CD4-positive, alpha-beta T cell treated with Interleukin-17A for 1 hour (primary cell): ENCODE data around the gene SMAD5.

Experiments
- DNase-seq: peaks from one replicate; pipeline ENCODE4 v3.0.0-alpha.2; 2020

The SMAD5 gene

DNA sequence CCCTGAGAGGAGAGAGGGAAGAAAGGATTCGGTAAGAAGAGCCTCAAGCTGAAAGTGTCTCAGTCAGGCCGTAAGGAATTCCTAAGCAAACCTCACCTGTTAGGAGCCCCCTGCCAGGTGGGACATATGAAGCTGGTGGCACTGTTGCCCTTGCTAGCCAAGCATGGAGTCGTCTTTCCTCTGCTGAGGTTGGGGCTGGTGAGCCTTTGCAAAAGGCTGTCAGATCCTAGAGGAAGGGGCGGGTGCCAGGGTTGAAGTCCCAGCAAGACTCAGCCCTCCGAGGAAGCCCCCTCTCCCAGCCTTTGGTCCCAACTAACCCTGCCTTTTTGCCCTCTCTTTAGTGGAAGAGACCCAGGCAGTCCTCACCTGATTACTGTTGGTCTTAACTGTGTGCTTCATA, 65.8 kb downstream of the SMAD5 start:
- DNase-seq: no peak

DNA sequence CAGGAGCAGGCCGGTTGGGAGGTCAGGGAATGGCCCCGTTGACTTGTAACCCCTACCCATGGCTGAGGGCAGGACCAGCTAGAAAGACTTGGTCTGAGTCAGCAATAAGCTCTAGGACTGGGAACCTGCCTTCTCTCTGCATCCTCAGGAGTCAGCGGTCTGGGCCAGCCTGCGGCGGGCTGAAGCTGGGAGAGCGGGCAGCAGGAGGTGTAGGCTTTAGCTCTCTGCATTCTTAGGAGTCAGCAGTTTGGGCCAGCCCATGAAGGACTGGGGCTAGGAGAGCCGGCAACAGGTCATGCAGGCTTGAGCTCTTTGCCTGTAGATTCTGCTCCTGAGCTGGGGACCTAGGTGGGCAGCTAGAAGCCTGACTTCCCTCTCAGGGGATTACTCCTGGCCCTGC, 66.8 kb downstream of the SMAD5 start:
- DNase-seq: no peak

DNA sequence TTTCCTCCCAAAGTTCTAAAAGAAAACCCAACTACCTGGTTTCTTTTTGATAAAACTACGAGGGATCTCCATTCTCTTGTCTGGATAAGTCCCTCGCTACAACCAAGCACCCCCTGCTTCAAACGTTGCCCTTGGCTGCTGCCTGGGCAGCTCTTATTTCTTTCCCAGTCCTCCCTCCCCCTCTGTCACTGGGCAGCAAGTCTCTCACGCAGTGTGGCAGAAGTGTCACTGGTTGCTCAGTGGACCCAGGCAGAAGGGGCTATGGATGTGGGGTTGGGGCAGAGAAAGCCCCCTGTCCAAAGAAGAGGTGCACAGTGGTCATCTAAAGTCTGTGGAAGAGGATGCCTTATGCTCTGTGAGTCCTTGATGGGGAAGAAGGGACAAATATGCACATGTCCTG, 67.5 kb downstream of the SMAD5 start:
- DNase-seq: no peak

DNA sequence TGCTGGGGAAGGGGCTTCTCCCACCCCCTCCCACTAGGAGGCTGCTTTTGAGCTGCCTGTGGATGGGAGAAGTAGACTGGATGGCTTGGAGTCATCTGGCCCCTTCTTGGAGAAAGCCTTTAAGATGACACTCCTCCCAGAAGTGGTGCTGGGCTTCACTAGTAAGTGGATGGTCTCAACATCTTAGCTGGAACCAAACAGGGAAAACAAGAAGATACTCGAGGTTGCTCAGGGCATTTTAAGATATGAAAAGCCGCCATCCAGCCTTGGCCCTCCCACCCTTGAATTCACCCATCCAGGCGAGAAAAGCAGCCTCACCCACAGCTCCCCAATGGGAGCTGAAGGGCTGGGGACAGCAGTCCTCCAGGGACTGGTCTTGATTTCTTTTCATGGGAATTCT, 68.1 kb downstream of the SMAD5 start:
- DNase-seq: no peak

DNA sequence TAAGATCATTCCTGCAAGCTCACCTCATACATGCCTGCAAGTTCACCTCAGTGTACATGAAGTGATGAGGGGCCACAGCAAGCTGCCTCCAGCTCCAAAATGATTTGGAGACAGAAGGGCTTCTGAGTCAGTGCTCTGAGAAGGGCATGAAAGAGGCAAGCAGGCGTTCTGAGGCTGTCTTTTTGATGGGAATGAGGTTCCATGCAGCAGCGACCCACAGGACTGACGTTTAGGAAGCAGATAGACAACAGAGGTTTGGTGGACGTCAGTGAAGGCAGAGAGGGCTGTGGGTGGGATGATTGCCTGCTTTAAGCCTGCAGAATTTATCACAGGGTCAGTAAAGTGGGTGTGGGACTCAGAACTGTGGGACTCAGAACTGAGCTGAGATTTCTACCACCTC, 69.2 kb downstream of the SMAD5 start:
- no peak for DNase-seq

DNA sequence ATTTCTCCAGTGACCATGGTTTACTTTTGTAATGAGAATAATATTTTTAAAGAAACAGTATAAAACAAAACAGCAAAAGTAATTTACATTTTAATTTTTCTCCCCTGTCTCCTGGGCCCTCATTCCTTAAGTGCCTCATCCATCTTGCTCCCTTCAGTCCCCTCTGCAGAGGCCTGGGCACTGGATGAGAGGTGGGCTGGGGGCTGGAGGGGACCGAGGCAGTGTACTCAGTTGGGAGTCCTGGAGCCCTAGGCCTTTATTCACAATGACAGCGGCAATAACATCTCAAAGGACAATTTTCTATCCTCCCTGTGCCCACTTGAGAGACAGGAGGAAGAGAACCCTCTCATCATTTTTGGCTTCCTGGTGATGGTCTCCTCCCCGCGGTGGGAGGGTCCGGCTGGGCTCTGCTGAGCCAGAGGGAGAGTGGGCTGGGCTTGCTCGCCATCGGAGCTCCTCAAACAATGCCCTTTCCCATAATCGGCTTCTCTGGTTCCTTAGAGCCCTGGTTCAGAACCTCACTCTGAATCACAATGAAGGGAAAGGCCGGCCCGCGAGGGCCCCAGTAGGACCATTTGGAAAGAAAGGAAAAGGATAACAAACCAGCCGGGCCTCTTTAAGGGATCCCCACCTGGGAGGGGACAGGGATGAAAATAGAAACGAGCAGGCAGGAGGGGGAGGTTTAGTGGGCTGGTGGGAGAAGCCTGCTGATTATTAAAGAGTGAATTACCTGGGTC, 70.0 kb downstream of the SMAD5 start:
- no peak for DNase-seq

DNA sequence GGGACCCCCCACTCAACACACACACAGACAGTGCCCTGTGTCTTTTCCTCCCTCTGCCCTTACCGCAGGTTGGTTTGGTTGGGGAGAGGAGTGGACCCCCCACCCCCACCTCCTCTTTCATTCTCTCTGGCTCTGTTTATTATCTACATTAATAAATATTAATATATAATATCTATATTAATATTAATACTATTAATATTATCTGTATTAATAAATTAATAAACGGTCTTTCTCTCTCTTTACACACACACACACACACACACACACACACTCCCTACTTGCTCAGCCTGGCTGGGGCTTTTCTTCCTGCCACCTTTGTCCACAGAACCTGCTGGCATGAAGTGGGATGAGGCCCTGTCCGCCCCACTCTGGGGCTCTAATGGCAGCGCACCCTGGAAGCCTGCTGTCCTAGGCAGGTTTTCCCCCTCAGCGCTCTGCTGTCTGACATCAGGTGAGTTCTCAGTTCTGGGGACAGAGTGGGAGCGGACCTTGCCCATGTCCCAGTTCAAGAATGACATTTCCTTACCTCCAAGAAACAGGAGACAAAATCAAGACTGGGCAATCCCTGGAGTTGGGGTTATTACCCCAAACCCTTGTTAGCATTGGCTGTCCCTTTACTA, 70.8 kb downstream of the SMAD5 start:
- DNase-seq: no peak

DNA sequence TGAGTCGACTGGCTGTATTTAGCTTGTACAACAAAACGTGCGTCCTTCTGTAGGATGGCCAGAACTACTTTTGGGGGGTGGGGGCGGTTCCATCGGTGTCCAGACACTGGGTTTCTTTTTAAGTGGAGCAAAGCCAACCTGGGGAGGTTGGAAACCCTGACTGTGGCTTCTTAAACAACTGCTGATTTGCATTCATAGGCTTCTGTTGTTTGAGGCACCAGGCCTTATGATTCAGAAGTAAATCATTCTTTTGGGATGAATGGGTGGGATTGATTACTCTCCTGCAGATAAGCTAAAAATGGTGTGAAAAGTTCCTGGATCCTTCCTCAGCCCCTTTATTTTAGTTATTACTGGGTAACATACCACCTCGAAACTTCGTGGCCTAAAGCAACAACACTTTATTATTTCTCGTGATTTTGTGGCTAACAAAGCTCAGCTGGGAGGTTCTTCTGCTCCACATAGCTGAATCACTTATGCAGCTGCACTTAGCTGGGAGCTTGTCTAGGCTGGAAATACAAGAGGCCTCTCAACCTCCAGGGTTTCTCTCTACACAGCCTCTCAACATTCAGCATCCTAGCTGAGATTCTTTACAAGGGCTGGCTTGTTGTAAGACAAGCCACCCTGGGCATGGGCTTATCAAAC, 72.5 kb downstream of the SMAD5 start:
- DNase-seq: no peak

DNA sequence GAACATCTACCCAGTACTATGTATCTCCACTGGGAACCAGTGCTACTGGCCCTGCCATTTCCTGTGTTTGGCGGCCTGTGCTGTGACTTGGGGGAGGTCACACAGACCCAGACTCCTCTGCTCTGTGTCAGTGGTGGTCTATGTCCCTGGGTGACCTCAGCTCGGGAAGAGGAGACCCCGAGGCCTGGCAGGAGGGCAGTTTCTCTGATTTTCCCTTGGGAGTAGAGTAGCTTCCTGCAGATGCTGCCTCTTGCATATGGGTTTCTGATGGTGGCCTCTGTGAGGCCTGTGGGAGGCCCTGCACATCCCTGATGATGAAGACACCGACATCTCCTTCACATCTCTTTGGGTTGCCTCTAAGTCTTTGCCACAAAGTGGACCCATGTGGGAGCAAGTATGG, 73.3 kb downstream of the SMAD5 start:
- DNase-seq: no peak

DNA sequence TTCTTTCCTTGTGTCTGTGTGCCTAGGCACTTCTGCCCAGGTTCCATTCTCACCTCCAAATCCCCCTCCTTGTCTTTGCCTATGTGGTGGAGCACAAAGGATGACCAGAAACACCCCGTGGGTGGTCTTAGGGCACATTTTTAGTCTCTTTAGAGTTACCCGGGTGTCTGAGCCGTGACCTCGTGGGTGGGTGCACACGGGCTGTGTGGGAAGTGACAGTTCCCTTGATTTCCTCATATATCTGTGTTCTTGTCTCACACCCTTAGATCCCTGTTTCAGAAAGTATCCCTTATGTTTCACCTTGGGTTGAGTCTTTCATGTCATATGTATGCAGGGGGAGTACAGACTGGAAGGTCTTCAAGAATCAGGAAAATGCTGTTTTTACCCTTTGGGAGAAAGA, 73.7 kb downstream of the SMAD5 start:
- no peak for DNase-seq

DNA sequence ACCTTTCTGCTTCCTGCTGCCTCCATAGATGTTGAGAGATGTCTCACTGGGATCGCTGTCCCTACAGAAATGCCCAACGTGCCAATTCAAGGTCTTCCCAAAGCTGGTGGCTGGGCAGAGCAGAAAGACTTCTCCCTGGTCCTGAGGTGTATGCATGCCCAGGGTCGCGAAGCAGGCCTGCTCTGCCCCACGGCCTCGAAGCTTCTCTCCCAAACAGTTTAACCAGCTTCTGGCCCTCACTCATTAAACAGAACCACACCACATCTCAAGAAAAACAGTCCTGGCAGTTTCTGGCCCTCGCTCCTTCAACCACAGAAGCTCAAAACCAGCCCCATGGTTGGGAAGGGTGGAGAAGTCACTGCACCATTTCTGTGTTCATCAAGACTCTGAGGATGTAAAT, 75.0 kb downstream of the SMAD5 start:
- DNase-seq: no peak

DNA sequence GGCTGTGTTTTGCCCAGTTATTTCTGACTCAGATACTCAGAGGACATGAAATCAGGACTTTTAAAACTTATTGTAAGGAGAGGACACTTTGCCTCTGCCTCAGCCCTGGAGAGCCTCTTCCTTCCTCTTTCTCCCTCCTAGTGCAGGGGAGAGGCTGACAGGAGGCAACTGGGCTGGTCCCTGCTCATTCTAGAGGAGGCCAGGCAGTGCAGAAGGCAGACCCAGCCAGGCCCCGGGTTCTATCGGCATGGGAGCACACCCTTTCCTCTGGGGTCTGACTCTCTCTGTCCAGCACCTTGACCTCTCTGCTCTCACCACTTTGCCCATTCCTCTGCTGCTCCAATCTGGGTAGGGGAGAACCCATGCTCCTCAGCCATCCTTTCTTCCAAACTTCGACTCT, 76.3 kb downstream of the SMAD5 start:
- DNase-seq: no peak

DNA sequence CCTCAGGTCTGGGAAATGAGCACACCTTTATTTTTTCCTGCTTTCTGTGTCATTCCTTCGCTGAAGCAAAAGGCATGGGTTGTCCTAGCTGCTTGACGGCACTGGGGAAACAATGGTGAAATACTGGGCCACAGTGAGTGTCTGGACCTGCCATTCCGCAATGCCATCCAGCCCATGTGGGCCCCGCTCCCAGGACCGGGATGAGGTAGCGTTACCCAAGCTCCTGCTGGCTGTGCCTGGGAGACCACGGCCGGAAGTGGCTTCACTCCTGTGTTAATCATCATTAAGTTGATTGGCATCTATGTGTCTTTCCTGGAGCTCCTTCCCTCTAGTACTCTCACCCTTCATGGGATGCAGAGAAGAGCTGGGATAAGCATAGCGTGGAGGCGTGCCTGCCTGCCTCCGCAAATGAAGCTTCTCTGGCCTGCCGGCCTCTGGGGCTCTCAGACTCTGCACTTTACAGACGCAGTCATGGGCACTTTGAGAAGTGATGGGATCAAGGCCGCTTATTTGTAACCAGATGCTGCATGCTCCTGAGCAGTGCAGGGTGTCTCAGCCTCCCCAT, 76.8 kb downstream of the SMAD5 start:
- no peak for DNase-seq

DNA sequence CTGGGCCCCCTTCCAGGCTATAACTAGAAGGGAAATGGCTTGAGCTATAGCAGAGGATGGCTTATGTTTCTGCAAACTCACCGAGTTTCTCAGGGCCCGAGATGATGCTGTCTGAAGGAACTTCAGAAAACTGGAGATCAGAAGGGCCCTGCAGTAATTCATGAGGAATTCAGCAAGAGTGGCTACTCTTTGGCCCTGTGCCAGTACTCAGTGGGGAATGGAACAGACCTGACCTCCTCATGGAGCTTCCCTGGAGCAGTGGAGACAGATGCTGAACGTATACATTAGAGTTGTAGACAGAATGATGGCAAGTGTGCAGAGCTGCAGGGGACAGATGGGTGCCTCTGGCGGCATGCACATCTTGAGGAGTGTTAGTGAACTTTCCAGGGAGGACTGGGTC, 77.6 kb downstream of the SMAD5 start:
- no peak for DNase-seq

DNA sequence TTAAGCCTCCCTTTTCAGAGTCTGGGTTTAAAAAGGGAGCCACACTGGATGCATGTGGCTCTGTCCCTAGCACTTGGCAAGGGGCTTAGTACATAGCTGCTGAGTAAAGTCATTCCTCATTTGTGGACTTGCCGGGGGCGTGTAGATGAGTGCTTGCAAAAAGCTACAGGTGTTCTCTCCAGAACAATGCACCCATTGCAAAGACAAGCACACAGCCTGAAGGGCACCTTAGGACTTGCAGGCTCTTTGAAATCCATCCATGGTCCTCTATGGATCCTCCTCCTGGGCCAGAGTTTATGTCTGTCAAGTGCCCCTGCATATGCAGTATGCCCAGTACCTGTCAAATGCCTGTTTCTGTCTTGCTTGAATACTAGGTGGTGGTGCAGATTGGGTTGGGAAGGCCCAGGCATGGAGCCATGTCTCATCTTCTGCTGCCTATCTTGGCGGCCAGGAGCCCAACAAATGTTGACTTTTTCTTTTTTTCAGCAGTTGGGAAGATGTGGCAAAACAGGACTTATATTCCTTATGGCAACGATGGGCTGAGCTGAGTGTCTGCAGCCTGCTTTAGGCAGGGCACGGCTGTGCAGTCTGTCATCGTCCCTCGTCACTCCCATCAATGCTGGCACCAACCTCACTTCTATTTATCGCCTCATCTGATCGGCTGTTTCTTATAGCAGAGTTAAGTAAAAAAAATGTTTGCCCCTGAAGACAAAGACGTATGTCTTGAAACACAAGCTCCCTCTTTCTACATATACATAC, 78.8 kb downstream of the SMAD5 start:
- DNase-seq: no peak

DNA sequence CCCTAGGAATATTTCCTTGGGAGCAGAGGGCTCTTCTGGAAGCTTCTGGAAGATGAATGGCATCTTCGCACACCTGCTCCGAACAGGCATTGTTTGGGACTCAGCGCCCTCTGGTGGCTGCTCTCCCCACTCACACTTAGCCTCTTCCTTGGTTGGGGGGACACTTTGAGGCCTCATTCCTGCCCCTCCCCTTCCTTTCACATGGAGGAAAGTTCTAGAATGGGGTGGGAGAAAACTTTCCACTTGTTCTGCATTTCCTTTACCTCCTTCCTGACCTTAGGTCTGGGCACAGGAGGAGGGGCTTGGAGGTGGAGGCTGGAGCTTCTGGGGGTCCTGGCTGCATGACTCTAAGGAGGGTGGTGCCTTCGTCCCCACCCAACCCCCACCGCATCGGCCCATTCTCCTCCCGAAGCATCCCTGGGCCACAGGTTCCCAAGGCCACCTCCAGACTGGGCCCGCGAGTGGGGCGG, 79.6 kb downstream of the SMAD5 start:
- peak; percentile 38 for DNase-seq

DNA sequence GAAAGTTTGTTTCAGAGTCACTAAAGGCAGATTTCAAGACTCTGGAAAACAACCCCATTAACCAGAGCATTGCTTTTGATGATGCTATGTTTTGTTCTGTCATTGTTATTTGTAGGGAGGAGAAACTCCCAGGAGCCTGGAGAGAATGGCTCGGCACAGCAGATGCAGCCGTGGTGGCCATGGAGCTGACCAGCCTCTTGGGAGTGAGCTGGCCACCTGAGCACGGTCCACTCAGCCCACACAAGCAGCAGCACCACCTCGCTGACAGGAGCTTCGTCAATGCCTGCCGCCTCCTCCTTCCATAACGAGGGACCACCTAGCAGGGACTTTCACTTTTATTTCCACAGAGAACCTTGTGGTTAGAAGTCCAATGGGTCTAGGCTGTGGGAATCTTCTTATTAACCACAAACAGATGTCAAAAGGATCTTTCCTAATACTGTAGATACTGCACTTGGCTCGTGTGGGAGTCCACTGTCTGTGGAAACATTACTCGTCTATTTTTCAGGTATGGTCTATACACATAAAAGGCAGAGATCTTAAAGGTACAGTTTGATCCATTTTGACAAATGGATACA, 81.4 kb downstream of the SMAD5 start:
- DNase-seq: no peak

DNA sequence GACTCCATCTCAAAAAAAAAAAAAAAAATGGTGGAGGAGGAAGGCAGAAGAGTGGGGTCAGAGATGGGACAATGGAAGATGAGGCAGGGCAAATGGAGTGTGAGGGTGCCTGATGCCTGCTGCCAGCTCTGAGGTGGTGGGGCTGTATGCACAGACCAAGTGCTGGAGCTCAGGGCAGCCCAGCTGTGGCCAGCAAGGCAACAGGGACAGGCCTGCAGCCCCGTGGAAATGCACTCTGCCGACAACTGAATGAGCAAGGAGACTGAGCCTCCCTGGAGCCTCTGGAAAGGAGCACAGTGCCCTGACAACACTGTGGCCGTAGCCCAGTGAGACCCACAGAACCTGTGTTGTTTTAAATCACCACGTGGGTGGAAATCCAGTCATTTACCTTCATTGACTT, 83.2 kb downstream of the SMAD5 start:
- no peak for DNase-seq

DNA sequence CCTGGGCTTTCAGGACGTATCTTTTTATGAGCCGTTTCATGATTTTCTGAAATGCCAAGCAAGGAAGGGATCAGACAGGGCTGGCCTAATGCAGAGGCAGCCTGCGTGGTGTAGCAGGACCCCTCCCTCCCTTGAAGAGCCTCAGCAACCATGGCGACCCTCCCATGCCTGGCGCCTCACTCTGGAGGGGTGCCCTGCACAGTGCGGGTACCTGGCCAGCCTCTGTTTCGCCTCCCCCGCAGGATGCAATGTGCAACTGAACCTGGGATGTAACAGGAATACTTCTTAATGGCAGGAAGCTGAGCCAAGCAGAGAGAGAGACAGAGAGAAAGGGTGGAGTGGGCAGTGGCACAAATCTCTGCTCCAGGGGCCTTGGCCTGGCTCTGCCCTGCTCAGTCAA, 83.6 kb downstream of the SMAD5 start:
- DNase-seq: no peak

DNA sequence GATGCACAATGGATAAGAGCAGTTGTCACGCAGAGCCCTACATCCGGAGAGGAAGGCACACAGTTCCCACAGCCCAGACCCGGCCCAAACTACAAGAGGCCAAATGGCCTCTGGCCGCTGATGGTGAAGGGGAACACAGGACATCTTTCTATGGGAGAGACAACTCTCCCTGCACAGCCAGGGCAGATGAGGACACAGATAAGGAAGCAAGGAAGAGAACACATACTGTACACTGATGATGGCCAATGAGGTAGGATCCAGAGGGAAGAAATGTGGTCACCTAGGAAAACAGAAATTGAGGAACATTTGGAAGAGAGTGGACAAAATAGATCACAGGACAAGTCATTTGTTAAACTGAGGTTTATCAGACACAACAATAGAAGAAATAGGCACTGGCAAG, 88.7 kb downstream of the SMAD5 start:
- DNase-seq: no peak

DNA sequence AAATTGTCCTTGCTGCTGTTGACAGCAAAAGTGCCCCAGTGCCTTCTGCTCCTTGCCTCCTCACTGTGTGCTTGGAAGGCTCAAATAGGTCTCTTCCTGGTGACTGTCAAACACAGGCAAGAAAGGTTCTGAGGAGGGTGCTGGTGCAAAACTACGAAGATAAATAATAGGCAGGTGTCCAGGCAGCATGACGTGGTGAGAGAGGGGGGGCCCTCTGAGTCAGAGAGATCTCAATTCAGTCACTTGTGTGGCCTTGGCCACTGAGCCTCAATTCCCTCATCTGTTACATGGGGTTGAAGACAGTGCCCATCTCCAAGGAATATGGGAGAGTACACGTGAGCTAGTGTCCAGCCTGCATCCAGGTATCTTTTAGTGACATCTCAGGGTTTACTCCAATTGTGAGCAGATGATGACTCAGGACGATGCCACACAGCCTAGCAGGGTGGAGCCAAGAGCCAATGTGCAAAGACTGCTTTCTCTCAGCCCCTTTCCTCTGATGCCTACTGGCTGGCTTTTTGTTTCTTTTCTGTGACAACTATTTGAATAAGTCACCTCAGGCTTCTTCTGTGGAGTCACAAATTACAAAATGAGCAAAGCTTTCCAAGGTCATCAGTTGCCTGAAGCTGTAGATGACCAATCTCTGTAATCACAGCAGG, 90.1 kb downstream of the SMAD5 start:
- no peak for DNase-seq

DNA sequence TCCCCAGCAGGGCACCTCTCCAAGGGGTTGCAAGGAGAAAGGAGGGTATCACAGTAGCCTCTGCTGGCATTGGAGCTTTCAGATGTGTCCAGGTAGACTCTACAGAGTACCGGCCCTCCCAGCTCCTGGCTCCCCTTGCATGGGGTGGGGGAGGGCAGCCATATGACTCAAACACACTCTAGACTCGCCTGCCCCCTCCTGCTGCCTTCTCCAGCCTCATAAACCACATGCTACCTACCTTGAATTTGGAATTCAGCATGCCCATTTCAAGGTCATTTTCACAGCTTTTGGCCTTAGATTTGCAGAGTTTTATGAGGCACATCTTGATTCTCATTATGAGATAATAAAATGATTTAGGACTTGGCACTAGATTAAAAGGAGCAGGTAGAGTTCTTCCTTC, 93.2 kb downstream of the SMAD5 start:
- DNase-seq: no peak
